Measurements from ENCODE around the gene GP1BA. TPM values are rescaled to one million over a fixed set of nuclear protein-coding genes. Genes with fewer than 3 reads are reported as not detected.
A peak's percentile ranks its signal among the peaks of the same experiment; 100 is the strongest.

GP1BA gene
- total RNA-seq, 1 experiment from 2014 or later, result not detected

GRCh38 chr17:4899341-4900230 is 32.5 kb upstream of the GP1BA start, which contains the start of gene C17orf107:
C17orf107 (plus strand) TSS chr17:4899536; CDS start chr17:4899763, 227 bp downstream.
- H3K27me3 ChIP-seq (ENCODE audit: insufficient read depth, low read depth), result no peaks in the 10 kb centered on the region
- H3F3A ChIP-seq (ENCODE audit: insufficient read depth, low read depth), result peaks cover 31% of the 10 kb centered on the region; the same call in 1 of the 2 replicates
- BruUV-seq (replicated peaks), result no TSS peak
- H4K20me1 ChIP-seq (ENCODE audit: insufficient read depth), result no peaks in the 10 kb centered on the region
- no peak within 1 kb of the TSS for H3K4me3 ChIP-seq
- intact Hi-C loops (cut with micrococcal nuclease; ENCODE audit: unreplicated experiment), result loop anchor here (5.0 to 10.0 kb wide), 2 partner anchors 332 to 475 kb away; no protein-coding TSS in a partner anchor
- H3K4me2 ChIP-seq, result no peak within 1 kb of the TSS
- POLR2A ChIA-PET (ENCODE audit: unreplicated experiment), result no interaction called here
- no peaks in the 10 kb centered on the region for H3K9me3 ChIP-seq (ENCODE audit: insufficient read depth, low read depth)
- H3K9me2 ChIP-seq (ENCODE audit: insufficient read depth), result no peaks in the 10 kb centered on the region
- H3K27ac ChIP-seq, result no peak within 1 kb of the TSS; the same call in 1 of the 2 replicates
- CTCF ChIA-PET, result interaction anchor here (0.6 kb wide), 1 partner anchor 301 kb away, joined by 4 read pairs; no protein-coding TSS in a partner anchor
- H3K79me2 ChIP-seq (ENCODE audit: low read depth), result no peaks in the 10 kb centered on the region
- TF ChIP-seq CTCF (conservative IDR thresholded peaks at IDR 0.05) (no peak), EZH2 (IDR thresholded peaks at IDR 0.05; ENCODE audit: low read depth) (no peak)
- H3K36me3 ChIP-seq (ENCODE audit: low read depth), result no peaks in the 10 kb centered on the region
- DNase-seq, result peak in 1 of 2 experiments; percentile 44
- H2AFZ ChIP-seq, result no peak within 1 kb of the TSS
- H3K4me1 ChIP-seq (replicated peaks; ENCODE audit: insufficient read depth), result peaks cover 13% of the 10 kb centered on the region

GRCh38 chr17:4900231-4901107 is 31.6 kb upstream of the GP1BA start:
- Histone ChIP-seq H2AFZ (no peak overlapping the region), H3K4me3 (no peak overlapping the region), H3K27me3 (ENCODE audit: insufficient read depth, low read depth) (no peaks in the 10 kb centered on the region), H3K36me3 (ENCODE audit: low read depth) (no peaks in the 10 kb centered on the region), H3K27ac (no peak overlapping the region), H3K79me2 (ENCODE audit: low read depth) (no peaks in the 10 kb centered on the region), H3K9me3 (ENCODE audit: insufficient read depth, low read depth) (no peaks in the 10 kb centered on the region), H3F3A (ENCODE audit: insufficient read depth, low read depth) (peaks cover 31% of the 10 kb centered on the region; the same call in 1 of the 2 replicates), H3K4me2 (no peak overlapping the region), H4K20me1 (ENCODE audit: insufficient read depth) (no peaks in the 10 kb centered on the region), H3K4me1 (replicated peaks; ENCODE audit: insufficient read depth) (peaks cover 13% of the 10 kb centered on the region), H3K9me2 (ENCODE audit: insufficient read depth) (no peaks in the 10 kb centered on the region)
- no peak for DNase-seq
- CTCF ChIA-PET, result no interaction called here
- BruUV-seq (replicated peaks), result no TSS peak
- POLR2A ChIA-PET (ENCODE audit: unreplicated experiment), result no interaction called here
- no peak for TF ChIP-seq CTCF (conservative IDR thresholded peaks at IDR 0.05)
- TF ChIP-seq EZH2 (IDR thresholded peaks at IDR 0.05; ENCODE audit: low read depth), result no peak
- intact Hi-C loops (cut with micrococcal nuclease; ENCODE audit: unreplicated experiment), result loop anchor here (5.0 to 10.0 kb wide), 2 partner anchors 333 to 476 kb away; no protein-coding TSS in a partner anchor

- Histone ChIP-seq H3K4me1 (replicated peaks; ENCODE audit: insufficient read depth) (peaks cover 13% of the 10 kb centered on the region), H3K27ac (no peak overlapping the region), H3F3A (ENCODE audit: insufficient read depth, low read depth) (peaks cover 31% of the 10 kb centered on the region; the same call in 1 of the 2 replicates), H3K27me3 (ENCODE audit: insufficient read depth, low read depth) (no peaks in the 10 kb centered on the region), H3K36me3 (ENCODE audit: low read depth) (no peaks in the 10 kb centered on the region), H2AFZ (no peak overlapping the region), H3K4me2 (no peak overlapping the region), H3K4me3 (no peak overlapping the region), H4K20me1 (ENCODE audit: insufficient read depth) (no peaks in the 10 kb centered on the region), H3K79me2 (ENCODE audit: low read depth) (no peaks in the 10 kb centered on the region), H3K9me2 (ENCODE audit: insufficient read depth) (no peaks in the 10 kb centered on the region), H3K9me3 (ENCODE audit: insufficient read depth, low read depth) (no peaks in the 10 kb centered on the region)
- intact Hi-C loops (cut with micrococcal nuclease; ENCODE audit: unreplicated experiment), result loop anchor here (5.0 to 10.0 kb wide), 2 partner anchors 334 to 476 kb away; no protein-coding TSS in a partner anchor
- ChIA-PET CTCF (no interaction called here), POLR2A (ENCODE audit: unreplicated experiment) (no interaction called here)
- no TSS peak for BruUV-seq (replicated peaks)
- TF ChIP-seq CTCF (conservative IDR thresholded peaks at IDR 0.05), result no peak
- TF ChIP-seq EZH2 (IDR thresholded peaks at IDR 0.05; ENCODE audit: low read depth), result no peak
- no peak for DNase-seq
These were observed 30.9 kb upstream of the GP1BA start for GRCh38 chr17:4901108-4901647.
